ENCODE results near the gene MSANTD1.

Gene MSANTD1

GRCh38 chr4:3303923-3304710, 55.2 kb downstream of the MSANTD1 start:
- no peak for DNase-seq (ENCODE audit: low spot score)

GRCh38 chr4:3304831-3305609, 56.1 kb downstream of the MSANTD1 start:
- DNase-seq (ENCODE audit: low spot score): no peak

GRCh38 chr4:3305610-3306371, 56.8 kb downstream of the MSANTD1 start:
- DNase-seq (ENCODE audit: low spot score): no peak

All from NAMALWA (cell line).